Stimulated activated CD8-positive, alpha-beta memory T cell treated with anti-CD3 and anti-CD28 coated beads, Interleukin-15, amount 100 ng/mL, for 4 hours (primary cell): ENCODE data around the gene EPHA7.

Experiments used
- DNase-seq, 2 donors: peaks; one replicate each; pipeline ENCODE4 v3.0.0-alpha.2; 2020; ENCODE audit warnings: low read depth in 2 of 2

Gene EPHA7

DNA sequence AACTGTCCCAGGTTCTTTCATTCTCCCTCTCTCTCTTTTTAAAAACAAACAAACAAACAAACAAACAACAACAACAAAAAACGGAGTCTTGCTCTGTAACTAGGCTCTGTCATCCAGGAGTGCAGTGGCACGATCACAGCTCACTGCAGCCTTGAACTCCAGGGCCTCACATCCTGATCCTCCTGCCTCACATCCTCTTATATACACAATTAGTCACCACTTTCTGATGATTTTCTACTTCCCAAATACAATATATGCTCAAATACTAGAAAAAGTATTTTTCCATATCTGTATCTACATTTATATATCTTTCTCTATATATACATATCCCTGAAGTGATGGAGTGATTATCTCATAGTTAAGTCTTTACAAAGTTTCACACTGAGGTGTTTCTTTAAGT lies 170.7 kb downstream of the EPHA7 start:
- no peak for DNase-seq

DNA sequence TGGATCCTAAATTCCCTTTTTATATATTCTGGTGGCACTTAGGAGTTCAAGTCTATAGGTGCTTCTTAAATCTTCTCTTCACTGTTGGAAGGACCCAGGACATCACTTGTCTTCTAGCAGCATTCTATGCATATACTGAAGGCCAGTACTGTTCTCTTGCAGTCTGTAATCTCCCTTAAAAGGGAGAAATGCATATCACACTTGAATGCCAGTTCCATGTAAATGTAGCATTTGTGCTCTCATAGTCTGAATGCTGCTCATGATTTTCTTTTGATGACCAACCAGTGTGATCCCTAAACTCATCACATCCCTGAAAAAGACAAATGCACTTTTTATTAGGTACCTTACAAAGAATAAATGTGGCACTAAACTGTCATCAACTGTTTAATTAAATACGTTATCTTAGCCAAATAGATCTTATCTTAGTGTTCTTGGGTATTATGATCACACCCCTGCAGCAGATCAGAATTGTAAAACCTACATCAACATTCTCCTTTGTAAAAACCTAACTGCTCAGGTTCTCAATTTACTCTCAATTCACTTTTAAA lies 176.1 kb downstream of the EPHA7 start:
- no peak for DNase-seq

DNA sequence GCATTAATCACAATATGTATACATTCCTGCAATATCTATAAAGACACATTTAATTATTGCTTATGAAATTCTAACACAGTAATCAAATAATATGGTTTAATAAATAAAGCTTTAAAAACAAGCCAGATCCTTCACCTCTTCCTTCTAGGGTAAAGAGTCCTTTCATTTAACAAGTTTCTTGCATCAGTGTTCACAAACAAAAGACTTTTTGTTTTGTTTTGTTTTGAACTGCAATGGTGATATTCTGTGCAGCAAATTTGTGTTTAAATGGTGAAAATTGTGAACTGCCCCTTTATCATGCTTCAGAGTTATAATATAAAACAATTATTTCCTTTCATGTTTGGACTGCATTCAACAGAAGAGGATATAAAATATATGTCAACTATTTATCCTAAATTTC lies 177.3 kb downstream of the EPHA7 start:
- DNase-seq = no peak

DNA sequence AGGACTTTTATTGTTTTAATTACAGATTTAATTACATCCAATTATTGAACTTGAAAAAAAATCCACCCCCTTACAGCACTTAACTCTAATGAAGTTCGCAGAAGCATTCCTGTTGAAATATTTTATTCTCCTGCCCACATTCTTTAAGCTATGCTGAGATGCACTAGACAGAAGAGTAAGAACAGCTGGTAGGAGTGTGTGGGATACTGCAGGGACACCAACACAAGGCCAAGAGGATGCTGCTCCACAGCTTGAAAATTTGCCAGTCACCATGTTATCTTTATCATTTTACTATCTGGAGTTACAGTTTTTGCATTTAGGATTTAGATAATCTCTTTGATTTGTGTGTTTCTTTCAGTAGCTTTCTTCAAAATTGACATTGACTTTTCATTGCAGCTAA lies 180.7 kb downstream of the EPHA7 start:
- DNase-seq = no peak

DNA sequence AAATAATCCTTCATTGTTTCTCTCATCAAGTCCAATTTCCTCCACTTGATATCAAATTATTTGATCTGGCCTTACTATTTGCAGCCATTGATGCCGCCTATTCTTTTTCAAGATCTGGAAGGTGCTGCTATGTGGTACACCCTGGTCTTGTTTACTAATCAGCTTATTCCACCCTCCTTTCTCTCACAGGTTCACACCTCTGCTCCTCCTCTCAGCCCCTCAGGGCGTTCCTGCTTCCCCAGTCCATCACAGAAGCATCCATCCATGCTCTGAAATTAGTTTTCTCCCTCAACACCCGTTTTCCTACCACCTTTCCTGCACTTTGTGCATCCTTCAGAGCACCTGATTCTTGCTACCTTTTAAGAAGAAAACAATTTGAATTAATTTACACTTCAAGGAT lies 183.6 kb downstream of the EPHA7 start:
- DNase-seq = no peak

DNA sequence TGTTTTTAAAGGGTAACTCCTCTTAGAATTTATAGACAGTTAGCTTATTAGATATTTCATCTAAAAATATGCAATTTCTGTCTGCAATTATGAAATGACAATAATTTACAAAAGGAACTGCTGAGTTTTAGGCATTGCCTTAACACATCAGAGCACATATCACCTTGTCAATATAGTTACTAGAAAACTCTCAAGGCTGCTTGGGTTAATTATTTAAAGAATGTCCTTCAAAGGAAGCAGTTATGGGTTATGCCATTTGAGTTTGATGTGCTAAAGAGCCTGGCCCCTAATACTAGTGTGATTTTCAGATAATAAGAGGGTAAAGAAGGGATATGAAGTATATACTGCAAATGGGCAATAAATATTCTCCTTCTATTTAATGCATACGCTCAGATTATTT lies 192.5 kb downstream of the EPHA7 start:
- no peak for DNase-seq

DNA sequence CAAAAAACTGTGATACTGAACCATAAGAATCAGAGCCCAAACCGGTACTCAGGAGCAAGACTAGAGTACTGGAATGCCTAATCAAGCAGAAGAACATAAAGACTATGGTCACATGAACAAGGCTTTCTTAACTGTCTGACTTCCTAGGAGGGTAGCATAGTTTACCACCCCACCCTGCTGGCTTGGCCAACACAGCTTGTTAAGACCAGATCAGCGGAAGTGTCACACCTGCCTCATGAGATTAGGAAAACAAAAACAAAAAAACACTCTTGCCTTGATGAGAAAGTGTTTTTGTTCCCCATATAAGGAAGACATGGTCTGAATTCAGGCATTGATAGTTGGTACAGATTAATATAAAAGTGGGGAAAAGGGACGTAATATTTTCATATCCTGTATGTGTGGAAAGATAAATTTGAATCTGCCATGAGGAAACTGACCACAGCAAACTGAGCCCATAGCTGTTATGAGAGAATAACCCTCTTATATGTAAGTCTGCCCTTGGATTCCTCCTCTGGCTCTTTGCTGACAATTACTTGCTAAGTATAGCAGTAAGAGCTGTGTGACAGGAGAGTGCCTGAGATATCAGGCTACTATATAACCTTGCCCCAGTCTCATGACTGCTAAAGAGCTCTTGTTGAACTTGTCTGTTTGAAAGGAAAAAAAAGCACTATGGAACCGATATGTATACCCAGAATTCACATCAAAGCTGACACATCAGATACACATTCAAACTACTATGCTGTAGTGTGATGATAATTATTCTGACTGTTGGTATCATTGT lies 197.1 kb downstream of the EPHA7 start:
- no peak for DNase-seq

DNA sequence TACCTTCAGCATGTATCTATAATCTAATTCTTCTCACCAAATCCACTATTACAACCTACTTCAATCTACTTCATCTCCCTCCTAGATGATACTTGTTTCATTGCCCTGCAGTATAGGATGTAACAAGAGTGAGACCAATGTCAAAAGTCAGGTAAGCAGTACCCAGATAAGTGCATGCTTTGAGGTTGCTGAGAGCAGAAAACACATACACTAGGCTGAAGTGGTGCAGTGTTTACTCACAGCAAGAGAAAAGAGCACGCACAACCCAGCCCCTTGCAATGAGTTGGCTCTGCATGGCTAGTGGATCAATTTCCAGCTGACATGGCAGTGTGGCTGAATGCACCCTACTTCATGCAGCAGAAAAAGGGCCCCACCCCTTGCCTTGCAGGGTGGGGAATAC lies 199.9 kb downstream of the EPHA7 start:
- DNase-seq = no peak

DNA sequence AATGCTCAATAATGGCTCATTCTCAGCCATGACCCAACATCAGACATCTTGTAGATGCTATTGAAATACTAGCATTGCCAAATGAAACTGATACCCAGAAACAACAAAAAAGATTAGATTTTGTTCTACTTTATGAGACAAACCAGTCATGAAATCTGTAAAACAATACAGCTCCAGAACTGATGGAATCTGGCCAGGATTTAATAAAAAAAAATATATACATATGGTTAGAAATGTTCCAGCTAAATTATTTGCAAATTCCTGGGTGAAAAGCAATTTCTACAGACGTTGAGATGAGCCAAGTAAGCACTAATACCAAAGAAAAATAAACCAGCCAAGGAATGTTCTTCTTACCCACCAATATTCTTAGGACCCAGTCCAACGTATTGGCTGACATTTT lies 201.3 kb downstream of the EPHA7 start:
- DNase-seq = no peak

DNA sequence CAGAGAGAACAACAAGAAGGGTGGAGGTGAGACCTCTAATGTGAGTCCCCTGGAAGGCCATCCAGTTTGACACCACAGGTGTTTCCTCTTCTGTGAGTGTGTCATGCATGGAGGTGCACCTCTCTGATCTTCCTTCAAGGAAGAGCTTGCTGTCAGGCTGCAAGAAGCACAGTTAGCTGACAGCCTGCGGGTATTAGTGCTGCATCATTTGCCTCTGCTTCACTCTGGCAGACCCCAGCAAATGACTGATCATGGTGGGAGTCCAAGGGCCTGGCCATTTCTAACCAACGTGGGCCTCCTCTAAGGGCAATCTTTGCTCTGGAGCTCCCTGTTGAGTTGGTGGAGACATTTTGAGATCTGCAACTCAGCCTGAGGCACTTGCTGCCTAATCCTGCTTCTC lies 206.3 kb downstream of the EPHA7 start:
- DNase-seq = no peak

DNA sequence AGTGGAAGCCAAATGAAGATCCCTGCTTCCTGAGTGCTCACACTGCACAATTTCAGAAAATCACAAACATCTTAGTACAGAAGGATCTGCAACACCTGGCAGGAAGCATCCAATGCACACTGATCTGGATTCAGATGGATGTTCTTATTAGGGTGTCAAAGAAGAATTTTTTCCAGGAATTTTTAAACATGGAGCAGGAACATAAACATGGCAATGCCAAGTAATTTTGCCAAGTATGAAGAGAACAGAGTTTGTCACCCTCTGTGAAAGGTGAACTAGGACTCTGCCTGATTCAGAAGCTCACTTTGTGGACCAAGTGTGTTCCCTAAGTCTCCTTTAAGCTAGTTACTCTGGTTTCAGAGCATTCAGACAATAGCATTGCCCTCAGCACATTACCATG lies 208.5 kb downstream of the EPHA7 start:
- no peak for DNase-seq

DNA sequence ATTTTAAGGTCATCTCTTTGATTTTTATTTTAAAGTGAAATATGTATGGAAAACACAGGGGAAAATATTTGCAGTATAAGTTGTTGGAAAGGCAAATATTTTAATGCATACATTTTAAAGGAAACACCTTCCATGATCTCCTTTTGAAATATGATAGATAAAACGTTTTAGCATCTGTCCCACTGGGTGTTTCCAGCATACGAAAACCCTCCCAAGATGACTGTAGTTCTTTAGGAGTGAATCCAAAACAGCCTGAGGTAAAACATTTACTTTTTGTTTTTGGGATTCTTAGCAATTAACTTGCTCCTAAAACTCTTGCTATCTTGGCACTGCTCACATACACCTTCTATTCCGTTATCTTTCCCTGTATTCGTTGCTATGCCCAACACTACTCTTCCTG lies 210.0 kb downstream of the EPHA7 start:
- DNase-seq = no peak

DNA sequence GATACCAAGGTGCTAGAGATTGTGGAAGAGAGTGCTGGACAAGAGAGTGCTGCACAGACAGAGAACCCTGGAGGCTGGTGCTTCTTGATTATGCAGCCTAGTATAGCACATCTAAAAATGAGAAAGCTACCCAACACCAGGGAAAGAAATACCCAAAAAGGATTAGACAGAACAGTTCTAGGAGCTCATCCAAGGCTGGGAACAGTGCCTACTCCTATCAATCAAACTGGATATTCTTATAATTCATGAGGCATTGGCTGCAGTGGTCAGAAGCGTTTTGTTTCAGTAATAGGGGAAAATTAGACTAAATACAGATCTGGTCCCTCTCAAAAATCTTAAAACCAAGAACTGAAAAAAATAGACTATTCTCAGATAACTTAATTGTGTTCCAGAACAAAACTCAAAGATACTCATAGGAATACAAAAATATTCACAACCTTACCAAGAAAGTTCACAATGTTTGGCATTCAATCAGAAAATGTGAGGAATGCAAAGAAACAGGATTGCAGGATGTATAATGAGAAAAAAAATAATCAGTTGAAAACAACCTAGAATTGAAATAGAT lies 222.9 kb downstream of the EPHA7 start:
- no peak for DNase-seq

DNA sequence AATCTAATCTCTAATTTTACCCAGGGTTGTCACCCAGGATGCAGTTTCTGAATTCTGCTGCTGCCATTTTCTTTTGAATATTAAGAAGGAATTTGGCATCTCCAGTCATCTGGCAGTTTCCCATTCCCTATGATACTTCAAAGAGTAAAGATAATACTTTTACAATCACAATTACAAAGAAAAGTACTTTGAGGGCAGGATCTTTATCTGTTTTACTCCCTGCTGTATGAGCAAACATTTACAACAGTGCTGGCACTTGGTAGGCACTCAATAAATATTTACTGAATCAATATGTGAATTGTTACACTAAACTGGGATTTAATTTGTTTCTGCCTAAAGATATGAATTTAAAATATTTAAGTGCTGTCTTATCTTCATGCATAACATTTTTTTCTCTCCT lies 224.9 kb downstream of the EPHA7 start:
- no peak for DNase-seq

DNA sequence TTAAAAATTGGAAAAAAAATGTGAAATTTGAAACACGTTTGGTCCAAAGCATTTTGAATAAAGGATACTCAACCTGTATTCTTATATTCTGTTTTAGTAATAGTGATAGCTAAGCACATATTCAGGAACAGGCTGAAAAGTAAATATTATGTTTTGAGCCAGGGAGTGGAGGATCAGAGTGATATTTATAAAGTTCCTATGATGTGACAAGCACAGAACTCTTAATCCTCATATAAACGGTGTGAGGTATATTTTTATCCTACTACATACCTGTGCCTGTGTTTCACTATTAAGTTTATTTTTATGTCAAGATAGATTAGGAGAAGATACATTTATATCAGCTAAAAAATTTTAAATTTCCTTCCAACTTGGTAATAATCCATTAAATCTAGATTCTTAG lies 225.5 kb downstream of the EPHA7 start:
- no peak for DNase-seq
